ENCODE measurements around the gene TLL1.

DNA sequence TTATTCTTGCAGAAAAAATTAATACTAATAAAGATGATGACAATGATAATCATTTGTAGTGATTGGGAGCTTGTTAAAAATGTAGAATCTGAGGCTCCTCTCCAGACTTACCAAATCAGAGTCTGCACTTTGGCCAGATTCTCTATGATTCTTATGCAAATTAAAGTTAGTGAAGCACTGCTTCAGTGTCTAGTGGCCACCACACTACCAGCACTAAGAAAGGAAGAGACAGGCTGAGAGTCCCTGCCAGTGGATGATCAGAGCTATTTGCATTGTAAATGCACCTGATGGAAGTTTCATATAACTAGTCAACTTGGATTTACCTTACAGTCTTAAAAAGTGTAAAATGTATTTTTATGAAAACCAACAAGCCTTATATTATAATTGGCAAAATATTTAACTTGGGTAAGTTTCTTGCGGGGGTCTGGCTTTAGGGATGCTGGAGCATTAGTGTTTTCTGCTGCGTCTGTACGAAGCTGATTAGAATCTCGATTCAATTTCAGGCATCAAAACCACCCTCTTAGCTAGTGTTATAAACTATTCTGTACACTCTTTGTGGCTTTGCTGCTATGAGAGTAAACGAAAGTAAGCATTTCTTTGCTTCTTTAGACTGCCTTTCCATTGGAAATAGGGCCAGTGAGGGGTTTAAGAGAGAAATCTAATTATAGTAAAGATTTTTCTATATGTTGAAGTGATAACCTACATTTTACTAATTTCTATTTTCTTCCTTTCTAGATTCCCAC lies 114.1 kb downstream of the TLL1 start:
- TF ChIP-seq CTCF (conservative IDR thresholded peaks at IDR 0.05), result no peak
- no peak for TF ChIP-seq EZH2 (IDR thresholded peaks at IDR 0.05; ENCODE audit: low read depth)

Data from PC-9 (cell line).